GM23338 (cell line): ENCODE results near the gene PCDHGB7. TPM values are rescaled to one million over a fixed set of nuclear protein-coding genes. Genes with fewer than 3 reads are reported as not detected.

ENCODE experiments used
- ATAC-seq: fragments of 200-7000 bp; cut with Tn5 transposase; 3 replicates; pipeline ENCODE4 v1.9.1; 2020
- DNase-seq: peaks from one replicate; pipeline ENCODE4 v3.0.0-alpha.2; 2015; ENCODE audit warnings: low spot score
- H2AFZ ChIP-seq: fragments of 200-600 bp; sonication (generic); 2 replicates; pipeline ENCODE4 v1.8.0; 2016; ENCODE audit warnings: antibody characterized with exemption, mild to moderate bottlenecking, moderate library complexity
- H3F3A ChIP-seq: fragments of 200-600 bp; sonication (generic); replicated peaks from 2 replicates; pipeline ENCODE4 v1.8.0; 2017; ENCODE audit warnings: antibody characterized with exemption, mixed run types, low read depth
- H3K27ac ChIP-seq: fragments of 200-600 bp; sonication (generic); 2 replicates; pipeline ENCODE4 v1.6.1; 2016; ENCODE audit warnings: low read depth
- H3K27me3 ChIP-seq: fragments of 200-600 bp; sonication (generic); 2 replicates; pipeline ENCODE4 v1.8.0; 2016; ENCODE audit warnings: mild to moderate bottlenecking, mixed run types, moderate library complexity; ENCODE audit not compliant: insufficient read depth
- H3K36me3 ChIP-seq: fragments of 200-600 bp; sonication (generic); 2 replicates; pipeline ENCODE4 v1.8.0; 2016; ENCODE audit warnings: mild to moderate bottlenecking; ENCODE audit not compliant: insufficient read depth
- H3K4me1 ChIP-seq: fragments of 200-600 bp; sonication (generic); 2 replicates; pipeline ENCODE4 v1.8.0; 2016; ENCODE audit warnings: mild to moderate bottlenecking, moderate library complexity; ENCODE audit not compliant: insufficient read depth
- H3K4me2 ChIP-seq: fragments of 200-600 bp; sonication (generic); 2 replicates; pipeline ENCODE4 v1.7.1; 2017; ENCODE audit warnings: mixed run types
- H3K4me3 ChIP-seq: fragments of 200-600 bp; sonication (generic); 2 replicates; pipeline ENCODE4 v1.6.1; 2016; ENCODE audit warnings: mixed run types
- H3K79me2 ChIP-seq: fragments of 200-600 bp; sonication (generic); replicated peaks from 2 replicates; pipeline ENCODE4 v1.8.0; 2017; ENCODE audit warnings: mild to moderate bottlenecking; ENCODE audit not compliant: insufficient read depth
- H3K9me2 ChIP-seq: fragments of 200-600 bp; sonication (generic); 2 replicates; pipeline ENCODE4 v1.8.0; 2017; ENCODE audit not compliant: insufficient read depth
- H4K20me1 ChIP-seq: fragments of 200-600 bp; sonication (generic); replicated peaks from 2 replicates; pipeline ENCODE4 v1.8.0; 2017; ENCODE audit warnings: mild to moderate bottlenecking; ENCODE audit not compliant: insufficient read depth
- H3K27ac Mint-ChIP-seq: 2 replicates; pipeline ENCODE4 v1.8.0; 2020; ENCODE audit warnings: inconsistent platforms, mild to moderate bottlenecking, moderate library complexity, mixed read lengths
- H3K27me3 Mint-ChIP-seq: 3 replicates; pipeline ENCODE4 v1.8.0; 2022; ENCODE audit warnings: low read depth, mild to moderate bottlenecking, moderate library complexity, mixed read lengths, inconsistent platforms; ENCODE audit not compliant: insufficient read depth, poor library complexity
- H3K36me3 Mint-ChIP-seq: 3 replicates; pipeline ENCODE4 v1.8.0; 2021; ENCODE audit warnings: low read depth, mild to moderate bottlenecking, inconsistent platforms, moderate library complexity, mixed read lengths
- H3K4me1 Mint-ChIP-seq: 3 replicates; pipeline ENCODE4 v1.8.0; 2020; ENCODE audit warnings: mild to moderate bottlenecking, inconsistent platforms, mixed read lengths
- H3K4me3 Mint-ChIP-seq: 3 replicates; pipeline ENCODE4 v1.8.0; 2021; ENCODE audit warnings: moderate library complexity, mild to moderate bottlenecking, inconsistent platforms, mixed read lengths
- H3K9me3 Mint-ChIP-seq: 3 replicates; pipeline ENCODE4 v1.8.0; 2020; ENCODE audit warnings: moderate library complexity, mild to moderate bottlenecking, inconsistent platforms, mixed read lengths
- CREB1 ChIP-seq: fragments of 250-450 bp; sonication (Bioruptor Pico); IDR thresholded peaks from 2 replicates; pipeline ENCODE4 v1.5.0; 2020; ENCODE audit warnings: low read depth, mild to moderate bottlenecking, moderate library complexity
- CTCF ChIP-seq, 2 experiments: fragments of 200-600 bp in 1 of 2; sonication (generic) in 1 of 2; conservative IDR thresholded peaks; 2 replicates each; pipeline versions ENCODE4 v1.5.1 to v1.6.1; 2016 to 2017; ENCODE audit warnings: antibody characterized with exemption in 2 of 2, low read depth in 2 of 2, mild to moderate bottlenecking in 2 of 2, moderate library complexity in 1 of 2
- ETS1 ChIP-seq: IDR thresholded peaks from 2 replicates; pipeline ENCODE4 v1.6.1; 2016; ENCODE audit warnings: antibody characterized with exemption
- EZH2phosphoT487 ChIP-seq: fragments of 200-600 bp; sonication (generic); IDR thresholded peaks from one replicate; pipeline ENCODE4 v1.8.1; 2018; ENCODE audit warnings: antibody characterized with exemption; ENCODE audit not compliant: unreplicated experiment
- POLR2AphosphoS5 ChIP-seq: IDR thresholded peaks from 2 replicates; pipeline ENCODE4 v1.6.1; 2016; ENCODE audit warnings: antibody characterized with exemption, low read depth
- ZNF331 ChIP-seq: fragments of 250-450 bp; sonication (Bioruptor Pico); IDR thresholded peaks from 2 replicates; pipeline ENCODE4 v1.5.0; 2020; ENCODE audit warnings: low read depth, mild to moderate bottlenecking, moderate library complexity
- polyA plus RNA-seq: library from polyadenylated mRNA; unstranded; fragments of >200 nt; fragmentation: Nextera tagmentation; extraction: Ambion mirVana; gene quantifications from 2 replicates; pipeline ENCODE4 v1.2.1, GENCODE V29; 2016
- total RNA-seq: library from RNA; depleted of rRNA; stranded (reverse); fragments of >200 nt; shearing (Covaris generic); gene quantifications from 2 replicates; pipeline ENCODE4 v1.2.3, GENCODE V29; 2014
- TF ChIP-seq, protein P1 (sequence below): fragments of 250-450 bp; sonication (Bioruptor Pico); IDR thresholded peaks from 2 replicates; pipeline ENCODE4 v1.5.0; 2020; ENCODE audit warnings: mild to moderate bottlenecking, moderate library complexity

Gene PCDHGB7
- total and polyA plus RNA-seq, 2 experiments from 2014 or later: 1.4 to 11.7 TPM

DNA sequence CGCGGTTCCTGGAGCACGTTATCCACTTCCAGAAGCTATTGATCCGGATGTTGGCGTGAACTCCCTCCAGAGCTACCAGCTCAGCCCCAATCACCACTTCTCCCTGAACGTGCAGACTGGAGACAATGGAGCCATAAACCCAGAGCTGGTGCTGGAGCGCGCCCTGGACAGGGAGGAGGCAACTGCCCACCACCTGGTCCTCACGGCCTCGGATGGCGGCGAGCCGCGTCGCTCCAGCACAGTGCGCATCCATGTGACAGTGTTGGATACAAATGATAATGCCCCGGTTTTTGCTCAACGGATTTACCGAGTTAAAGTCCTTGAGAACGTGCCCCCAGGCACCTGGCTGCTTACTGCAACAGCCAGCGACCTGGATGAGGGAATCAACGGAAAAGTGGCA lies 14.1 kb upstream of the PCDHGB7 start:
- no peak overlapping the region for H3K27ac ChIP-seq
- Mint-ChIP-seq H3K9me3 (peaks cover 53% of the 10 kb centered on the region), H3K27ac (no peak overlapping the region), H3K27me3 (peaks cover 9% of the 10 kb centered on the region), H3K36me3 (peaks cover 46% of the 10 kb centered on the region), H3K4me3 (no peak overlapping the region), H3K4me1 (peaks cover 2% of the 10 kb centered on the region)
- no peaks in the 10 kb centered on the region for H3K27me3 ChIP-seq
- H3F3A ChIP-seq: no peaks in the 10 kb centered on the region
- H3K4me3 ChIP-seq: no peak overlapping the region
- ATAC-seq: no peak
- no peak for DNase-seq
- no peaks in the 10 kb centered on the region for H4K20me1 ChIP-seq
- H3K9me2 ChIP-seq: no peaks in the 10 kb centered on the region
- TF ChIP-seq CTCF (conservative IDR thresholded peaks at IDR 0.05; ENCODE audit: low read depth in 2 of 2) (no peak), ETS1 (no peak), CREB1 (no peak), EZH2phosphoT487 (no peak), ZNF331 (CRISPR knock-in tag) (no peak), POLR2AphosphoS5 (no peak)
- TF ChIP-seq, protein P1, sequence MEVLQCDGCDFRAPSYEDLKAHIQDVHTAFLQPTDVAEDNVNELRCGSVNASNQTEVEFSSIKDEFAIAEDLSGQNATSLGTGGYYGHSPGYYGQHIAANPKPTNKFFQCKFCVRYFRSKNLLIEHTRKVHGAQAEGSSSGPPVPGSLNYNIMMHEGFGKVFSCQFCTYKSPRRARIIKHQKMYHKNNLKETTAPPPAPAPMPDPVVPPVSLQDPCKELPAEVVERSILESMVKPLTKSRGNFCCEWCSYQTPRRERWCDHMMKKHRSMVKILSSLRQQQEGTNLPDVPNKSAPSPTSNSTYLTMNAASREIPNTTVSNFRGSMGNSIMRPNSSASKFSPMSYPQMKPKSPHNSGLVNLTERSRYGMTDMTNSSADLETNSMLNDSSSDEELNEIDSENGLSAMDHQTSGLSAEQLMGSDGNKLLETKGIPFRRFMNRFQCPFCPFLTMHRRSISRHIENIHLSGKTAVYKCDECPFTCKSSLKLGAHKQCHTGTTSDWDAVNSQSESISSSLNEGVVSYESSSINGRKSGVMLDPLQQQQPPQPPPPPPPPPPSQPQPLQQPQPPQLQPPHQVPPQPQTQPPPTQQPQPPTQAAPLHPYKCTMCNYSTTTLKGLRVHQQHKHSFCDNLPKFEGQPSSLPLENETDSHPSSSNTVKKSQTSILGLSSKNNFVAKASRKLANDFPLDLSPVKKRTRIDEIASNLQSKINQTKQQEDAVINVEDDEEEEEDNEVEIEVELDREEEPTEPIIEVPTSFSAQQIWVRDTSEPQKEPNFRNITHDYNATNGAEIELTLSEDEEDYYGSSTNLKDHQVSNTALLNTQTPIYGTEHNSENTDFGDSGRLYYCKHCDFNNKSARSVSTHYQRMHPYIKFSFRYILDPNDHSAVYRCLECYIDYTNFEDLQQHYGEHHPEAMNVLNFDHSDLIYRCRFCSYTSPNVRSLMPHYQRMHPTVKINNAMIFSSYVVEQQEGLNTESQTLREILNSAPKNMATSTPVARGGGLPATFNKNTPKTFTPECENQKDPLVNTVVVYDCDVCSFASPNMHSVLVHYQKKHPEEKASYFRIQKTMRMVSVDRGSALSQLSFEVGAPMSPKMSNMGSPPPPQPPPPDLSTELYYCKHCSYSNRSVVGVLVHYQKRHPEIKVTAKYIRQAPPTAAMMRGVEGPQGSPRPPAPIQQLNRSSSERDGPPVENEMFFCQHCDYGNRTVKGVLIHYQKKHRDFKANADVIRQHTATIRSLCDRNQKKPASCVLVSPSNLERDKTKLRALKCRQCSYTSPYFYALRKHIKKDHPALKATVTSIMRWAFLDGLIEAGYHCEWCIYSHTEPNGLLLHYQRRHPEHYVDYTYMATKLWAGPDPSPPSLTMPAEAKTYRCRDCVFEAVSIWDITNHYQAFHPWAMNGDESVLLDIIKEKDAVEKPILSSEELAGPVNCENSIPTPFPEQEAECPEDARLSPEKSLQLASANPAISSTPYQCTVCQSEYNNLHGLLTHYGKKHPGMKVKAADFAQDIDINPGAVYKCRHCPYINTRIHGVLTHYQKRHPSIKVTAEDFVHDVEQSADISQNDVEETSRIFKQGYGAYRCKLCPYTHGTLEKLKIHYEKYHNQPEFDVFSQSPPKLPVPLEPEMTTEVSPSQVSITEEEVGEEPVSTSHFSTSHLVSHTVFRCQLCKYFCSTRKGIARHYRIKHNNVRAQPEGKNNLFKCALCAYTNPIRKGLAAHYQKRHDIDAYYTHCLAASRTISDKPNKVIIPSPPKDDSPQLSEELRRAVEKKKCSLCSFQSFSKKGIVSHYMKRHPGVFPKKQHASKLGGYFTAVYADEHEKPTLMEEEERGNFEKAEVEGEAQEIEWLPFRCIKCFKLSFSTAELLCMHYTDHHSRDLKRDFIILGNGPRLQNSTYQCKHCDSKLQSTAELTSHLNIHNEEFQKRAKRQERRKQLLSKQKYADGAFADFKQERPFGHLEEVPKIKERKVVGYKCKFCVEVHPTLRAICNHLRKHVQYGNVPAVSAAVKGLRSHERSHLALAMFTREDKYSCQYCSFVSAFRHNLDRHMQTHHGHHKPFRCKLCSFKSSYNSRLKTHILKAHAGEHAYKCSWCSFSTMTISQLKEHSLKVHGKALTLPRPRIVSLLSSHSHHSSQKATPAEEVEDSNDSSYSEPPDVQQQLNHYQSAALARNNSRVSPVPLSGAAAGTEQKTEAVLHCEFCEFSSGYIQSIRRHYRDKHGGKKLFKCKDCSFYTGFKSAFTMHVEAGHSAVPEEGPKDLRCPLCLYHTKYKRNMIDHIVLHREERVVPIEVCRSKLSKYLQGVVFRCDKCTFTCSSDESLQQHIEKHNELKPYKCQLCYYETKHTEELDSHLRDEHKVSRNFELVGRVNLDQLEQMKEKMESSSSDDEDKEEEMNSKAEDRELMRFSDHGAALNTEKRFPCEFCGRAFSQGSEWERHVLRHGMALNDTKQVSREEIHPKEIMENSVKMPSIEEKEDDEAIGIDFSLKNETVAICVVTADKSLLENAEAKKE (CRISPR knock-in tag): no peak
- no peak overlapping the region for H2AFZ ChIP-seq
- no peak overlapping the region for H3K4me2 ChIP-seq
- 0 out of 2 replicates have a peak, but pooled peaks cover 11% of the 10 kb centered on the region for H3K36me3 ChIP-seq
- peaks cover 1% of the 10 kb centered on the region for H3K4me1 ChIP-seq
- H3K79me2 ChIP-seq: peaks cover under 1% of the 10 kb centered on the region; the same call in 1 of the 2 replicates
